Parathyroid adenoma (tissue), 2 donors: ENCODE results near the gene NLGN2.
"Not testable (repeated sequence)": the region's sequence is repeated elsewhere in the genome, so short reads cannot be mapped to it uniquely, and the experiment has no call there.

Experiments
- H2AFZ ChIP-seq: fragments of 300-600 bp; sonication (generic); one replicate; pipeline ENCODE4 v1.7.0; 2017; ENCODE audit warnings: antibody characterized with exemption, mild to moderate bottlenecking
- H3K27ac ChIP-seq: fragments of 300-600 bp; sonication (generic); one replicate; pipeline ENCODE4 v1.7.0; 2017
- H3K27me3 ChIP-seq: fragments of 300-600 bp; sonication (generic); one replicate; pipeline ENCODE4 v1.7.0; 2017; ENCODE audit warnings: low read length; ENCODE audit not compliant: control insufficient read depth, insufficient read depth
- H3K36me3 ChIP-seq: fragments of 300-600 bp; sonication (generic); one replicate; pipeline ENCODE4 v1.7.0; 2017; ENCODE audit warnings: low read length; ENCODE audit not compliant: control insufficient read depth, insufficient read depth
- H3K4me1 ChIP-seq: fragments of 300-600 bp; sonication (generic); one replicate; pipeline ENCODE4 v1.7.0; 2017; ENCODE audit warnings: control low read depth
- H3K4me2 ChIP-seq: fragments of 300-600 bp; sonication (generic); one replicate; pipeline ENCODE4 v1.7.0; 2017; ENCODE audit warnings: low read length
- H3K4me3 ChIP-seq: fragments of 300-600 bp; sonication (generic); one replicate; pipeline ENCODE4 v1.7.0; 2017; ENCODE audit warnings: low read depth, low read length
- H3K79me2 ChIP-seq: fragments of 300-600 bp; sonication (generic); one replicate; pipeline ENCODE4 v1.7.0; 2017; ENCODE audit warnings: control low read depth
- H3K9ac ChIP-seq: fragments of 300-600 bp; sonication (generic); one replicate; pipeline ENCODE4 v1.7.0; 2017; ENCODE audit warnings: mild to moderate bottlenecking
- H3K9me3 ChIP-seq: fragments of 300-600 bp; sonication (generic); one replicate; pipeline ENCODE4 v1.7.0; 2017; ENCODE audit warnings: low read length; ENCODE audit not compliant: control insufficient read depth
- CTCF ChIP-seq: fragments of 300-600 bp; sonication (generic); IDR thresholded peaks from one replicate; pipeline ENCODE4 v1.7.0; 2017; ENCODE audit warnings: antibody characterized with exemption, mild to moderate bottlenecking
- donor health status: primary hyperparathyroidism.

NLGN2 gene

DNA sequence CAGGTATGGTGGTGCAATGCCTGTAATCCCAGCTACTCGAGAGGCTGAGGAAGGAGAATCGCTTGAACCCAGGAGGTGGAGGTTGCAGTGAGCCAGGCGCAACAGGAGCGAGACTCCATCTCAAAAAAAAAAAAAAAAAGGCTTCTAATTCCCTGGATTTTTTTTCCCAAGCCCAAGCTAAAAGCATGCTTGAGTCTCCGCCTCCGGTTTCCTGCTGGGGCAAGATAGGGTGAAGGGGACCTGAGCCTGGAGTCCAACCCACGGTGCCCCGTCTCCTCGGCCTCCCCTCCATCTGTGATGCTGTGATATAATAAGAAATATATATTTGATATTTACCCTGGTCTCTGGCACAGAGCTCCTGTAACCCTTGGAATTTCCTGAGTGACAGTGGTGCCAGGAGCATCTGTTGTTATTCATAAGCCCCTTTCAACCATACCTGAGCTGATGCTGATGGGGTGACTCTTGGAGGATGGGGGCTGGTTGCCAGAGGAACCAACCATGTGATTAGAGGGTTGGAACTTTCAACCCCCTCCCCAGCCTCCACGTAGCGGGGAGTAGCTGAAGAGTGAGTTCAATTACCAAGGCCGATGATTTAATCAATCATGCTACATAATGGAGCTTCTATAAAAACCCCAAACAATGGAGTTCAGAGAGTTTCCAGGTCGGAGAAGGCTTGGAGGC is 39.6 kb upstream of the NLGN2 start:
- Histone ChIP-seq H2AFZ (no peak overlapping the region), H3K4me1 (no peaks in the 10 kb centered on the region), H3K9ac (no peak overlapping the region), H3K9me3 (no peaks in the 10 kb centered on the region), H3K4me2 (no peak overlapping the region), H3K27me3 (no peaks in the 10 kb centered on the region), H3K27ac (no peak overlapping the region), H3K36me3 (no peaks in the 10 kb centered on the region), H3K79me2 (no peaks in the 10 kb centered on the region), H3K4me3 (no peak overlapping the region)
- TF ChIP-seq CTCF: no peak

GRCh38 chr17:7368599-7368994 is 39.0 kb upstream of the NLGN2 start:
- H3K4me3 ChIP-seq, H3K36me3 ChIP-seq, H3K27ac ChIP-seq, H2AFZ ChIP-seq, H3K9me3 ChIP-seq, H3K27me3 ChIP-seq, H3K79me2 ChIP-seq, H3K9ac ChIP-seq, H3K4me2 ChIP-seq, H3K4me1 ChIP-seq: not testable (repeated sequence)

- no peaks in the 10 kb centered on the region for H3K27me3 ChIP-seq
- H3K79me2 ChIP-seq: no peaks in the 10 kb centered on the region
- no peak for TF ChIP-seq CTCF
- H3K4me3 ChIP-seq: no peak overlapping the region
- no peak overlapping the region for H3K4me2 ChIP-seq
- H2AFZ ChIP-seq: no peak overlapping the region
- H3K9ac ChIP-seq: no peak overlapping the region
- H3K9me3 ChIP-seq: no peaks in the 10 kb centered on the region
- no peaks in the 10 kb centered on the region for H3K36me3 ChIP-seq
- no peaks in the 10 kb centered on the region for H3K4me1 ChIP-seq
- no peak overlapping the region for H3K27ac ChIP-seq
Measured at GRCh38 chr17:7369825-7370224, 37.8 kb upstream of the NLGN2 start.

DNA sequence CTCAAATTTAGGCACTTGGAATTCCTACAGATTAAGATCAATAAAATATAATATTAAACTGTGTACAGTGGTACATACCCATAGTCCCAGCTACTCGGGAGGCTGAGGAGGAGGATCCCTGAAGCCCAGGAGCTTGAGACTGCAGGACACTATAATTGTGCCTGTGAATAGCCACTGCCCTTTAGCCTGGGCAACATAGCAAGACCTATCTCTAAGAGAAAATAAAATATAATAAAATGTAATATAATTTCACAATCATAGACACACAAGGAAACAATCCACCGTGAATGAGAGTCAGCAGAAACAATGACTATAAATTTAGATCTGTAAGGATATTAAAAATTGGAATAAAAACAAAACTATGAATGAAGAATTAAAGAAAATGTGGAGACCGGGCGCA is 36.8 kb upstream of the NLGN2 start:
- Histone ChIP-seq H3K9ac (no peak overlapping the region), H3K36me3 (no peaks in the 10 kb centered on the region), H3K27me3 (no peaks in the 10 kb centered on the region), H3K4me1 (no peaks in the 10 kb centered on the region), H3K27ac (no peak overlapping the region), H3K9me3 (no peaks in the 10 kb centered on the region), H2AFZ (no peak overlapping the region), H3K4me3 (no peak overlapping the region), H3K79me2 (no peaks in the 10 kb centered on the region), H3K4me2 (no peak overlapping the region)
- no peak for TF ChIP-seq CTCF

GRCh38 chr17:7374353-7374752 is 33.3 kb upstream of the NLGN2 start:
- H3K4me3 ChIP-seq: no peak overlapping the region
- H2AFZ ChIP-seq: no peak overlapping the region
- no peaks in the 10 kb centered on the region for H3K27me3 ChIP-seq
- H3K9ac ChIP-seq: no peak overlapping the region
- no peaks in the 10 kb centered on the region for H3K36me3 ChIP-seq
- H3K4me2 ChIP-seq: no peak overlapping the region
- H3K79me2 ChIP-seq: peaks cover 3% of the 10 kb centered on the region
- H3K4me1 ChIP-seq: peaks cover under 1% of the 10 kb centered on the region
- no peaks in the 10 kb centered on the region for H3K9me3 ChIP-seq
- no peak overlapping the region for H3K27ac ChIP-seq
- TF ChIP-seq CTCF: no peak
